HUES6 (cell line): ENCODE data around the gene PCDH9.

Source experiments
- H3K27ac ChIP-seq: 2 replicates; pipeline ENCODE4 v1.7.0; 2013; ENCODE audit warnings: low read depth, mild to moderate bottlenecking, low read length, inconsistent platforms
- H3K27me3 ChIP-seq: 2 replicates; pipeline ENCODE4 v1.6.1; 2013; ENCODE audit warnings: low read length; ENCODE audit not compliant: control insufficient read depth, insufficient read depth
- H3K36me3 ChIP-seq: 2 replicates; pipeline ENCODE4 v1.6.1; 2013; ENCODE audit warnings: low read length; ENCODE audit not compliant: control insufficient read depth, insufficient read depth
- H3K4me1 ChIP-seq: 2 replicates; pipeline ENCODE4 v1.6.1; 2013; ENCODE audit warnings: low read length; ENCODE audit not compliant: control insufficient read depth, insufficient read depth
- H3K4me3 ChIP-seq: 2 replicates; pipeline ENCODE4 v1.5.1; 2013; ENCODE audit warnings: low read depth, low read length
- H3K9ac ChIP-seq: one replicate; pipeline ENCODE4 v1.6.1; 2013; ENCODE audit warnings: mild to moderate bottlenecking, low read length
- H3K9me3 ChIP-seq: 2 replicates; pipeline ENCODE4 v1.6.1; 2013; ENCODE audit warnings: low read depth, low read length; ENCODE audit not compliant: control insufficient read depth, insufficient read depth

Gene PCDH9

GRCh38 chr13:66969291-66969690, 260.8 kb downstream of the PCDH9 start:
- Histone ChIP-seq H3K27me3 (no peaks in the 10 kb centered on the region), H3K9ac (no peak overlapping the region), H3K9me3 (no peaks in the 10 kb centered on the region), H3K27ac (no peak overlapping the region), H3K36me3 (no peaks in the 10 kb centered on the region), H3K4me3 (no peak overlapping the region), H3K4me1 (peaks cover 7% of the 10 kb centered on the region)

DNA sequence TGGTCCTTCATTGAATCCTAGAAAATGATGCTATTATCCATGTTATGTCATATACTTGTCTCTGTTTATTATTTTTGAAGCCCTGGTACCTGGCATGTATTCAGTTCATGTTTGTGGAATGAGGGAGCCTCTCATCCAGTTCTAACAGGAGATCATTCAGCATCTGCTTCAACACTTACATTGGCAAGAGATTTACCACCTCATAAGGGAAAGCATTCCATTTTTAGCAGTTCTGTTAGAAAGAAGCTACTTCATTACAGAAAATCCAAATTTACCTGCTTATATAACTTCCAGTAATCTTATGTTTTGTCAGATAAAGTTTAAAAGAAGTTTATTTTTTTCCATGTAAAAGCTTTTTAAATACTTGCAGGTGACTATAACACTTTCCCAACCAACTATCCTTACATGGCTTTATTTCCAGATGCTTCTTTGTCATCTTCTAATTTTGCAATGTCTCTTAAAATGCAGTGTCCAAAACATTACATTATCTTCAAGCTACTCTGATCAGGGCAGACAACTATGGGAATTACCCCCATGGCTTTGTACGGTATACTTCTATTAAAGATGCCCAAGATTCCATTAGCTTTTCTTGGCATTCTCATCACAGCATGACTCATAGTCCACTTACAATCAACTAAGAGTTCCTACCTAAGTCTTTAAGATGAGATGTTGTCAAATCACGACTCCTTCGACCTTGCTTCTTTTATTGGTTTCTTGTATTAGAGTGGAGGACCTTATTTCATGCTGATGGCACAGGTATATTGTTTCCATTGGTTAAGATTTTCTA, 262.1 kb downstream of the PCDH9 start:
- H3K4me3 ChIP-seq, result no peak overlapping the region
- H3K4me1 ChIP-seq, result no peaks in the 10 kb centered on the region
- H3K9ac ChIP-seq, result no peak overlapping the region

GRCh38 chr13:66965181-66965580, 265.0 kb downstream of the PCDH9 start:
- Histone ChIP-seq H3K9me3 (no peaks in the 10 kb centered on the region), H3K36me3 (no peaks in the 10 kb centered on the region), H3K9ac (no peak overlapping the region), H3K27me3 (no peaks in the 10 kb centered on the region), H3K4me3 (no peak overlapping the region), H3K4me1 (no peaks in the 10 kb centered on the region), H3K27ac (no peak overlapping the region)

More for the DNA sequence above, 262.1 kb downstream of the PCDH9 start:
- H3K27me3 ChIP-seq, result no peaks in the 10 kb centered on the region
- no peaks in the 10 kb centered on the region for H3K9me3 ChIP-seq
- H3K36me3 ChIP-seq, result no peaks in the 10 kb centered on the region
- H3K27ac ChIP-seq, result no peak overlapping the region

GRCh38 chr13:66962953-66963352, 267.2 kb downstream of the PCDH9 start:
- no peak overlapping the region for H3K27ac ChIP-seq
- no peaks in the 10 kb centered on the region for H3K4me1 ChIP-seq
- H3K9me3 ChIP-seq, result no peaks in the 10 kb centered on the region
- H3K9ac ChIP-seq, result no peak overlapping the region
- H3K36me3 ChIP-seq, result no peaks in the 10 kb centered on the region
- H3K4me3 ChIP-seq, result no peak overlapping the region
- no peaks in the 10 kb centered on the region for H3K27me3 ChIP-seq

DNA sequence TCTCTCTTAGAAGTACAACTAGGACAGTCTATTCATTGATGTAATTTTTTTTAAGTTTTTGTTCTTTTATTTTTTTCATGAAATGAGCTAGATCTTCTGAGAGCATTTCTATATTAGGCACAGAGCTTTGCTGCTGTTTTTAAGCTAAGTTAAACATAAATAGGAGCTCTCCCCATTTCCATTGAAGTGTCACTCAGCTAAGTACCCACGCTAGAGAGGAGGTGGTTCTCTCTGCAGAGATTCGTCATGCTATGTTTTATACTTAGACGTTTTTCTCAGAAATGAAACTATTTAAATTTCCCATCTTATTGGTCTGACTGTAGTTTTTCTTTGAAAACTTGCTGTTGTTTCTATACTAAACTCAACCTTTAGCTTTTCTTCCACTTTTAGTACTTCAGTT, 271.5 kb downstream of the PCDH9 start:
- H3K27me3 ChIP-seq, result no peaks in the 10 kb centered on the region
- H3K4me1 ChIP-seq, result no peaks in the 10 kb centered on the region
- no peaks in the 10 kb centered on the region for H3K9me3 ChIP-seq
- H3K36me3 ChIP-seq, result no peaks in the 10 kb centered on the region
- no peak overlapping the region for H3K27ac ChIP-seq
- no peak overlapping the region for H3K9ac ChIP-seq
- no peak overlapping the region for H3K4me3 ChIP-seq

- H3K9ac ChIP-seq, result no peak overlapping the region
- H3K4me1 ChIP-seq, result peaks cover 35% of the 10 kb centered on the region
- no peak overlapping the region for H3K27ac ChIP-seq
- H3K9me3 ChIP-seq, result no peaks in the 10 kb centered on the region
- no peaks in the 10 kb centered on the region for H3K36me3 ChIP-seq
- H3K4me3 ChIP-seq, result no peak overlapping the region
- no peaks in the 10 kb centered on the region for H3K27me3 ChIP-seq
Measured at GRCh38 chr13:66952507-66952906, 277.6 kb downstream of the PCDH9 start.

DNA sequence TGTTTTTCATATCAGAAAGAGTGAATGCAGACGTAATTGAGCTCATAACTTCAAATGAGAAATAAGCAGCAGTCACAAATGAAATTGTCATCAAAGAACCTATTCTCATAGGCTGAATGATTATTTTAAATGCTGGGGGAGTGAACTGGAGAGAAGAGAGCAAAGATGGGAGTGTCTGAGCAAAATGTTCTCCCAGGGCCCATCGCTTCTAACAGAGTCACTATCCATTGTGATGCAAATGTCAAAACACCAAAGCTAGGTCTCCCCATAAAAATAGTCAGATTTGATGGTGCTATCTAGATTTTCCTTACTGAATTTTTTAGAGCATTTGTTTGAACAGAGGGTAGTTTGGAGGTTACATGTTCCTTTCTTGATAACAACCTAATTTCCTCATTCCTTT, 278.7 kb downstream of the PCDH9 start:
- Histone ChIP-seq H3K9ac (no peak overlapping the region), H3K9me3 (no peaks in the 10 kb centered on the region), H3K4me3 (no peak overlapping the region), H3K27me3 (no peaks in the 10 kb centered on the region), H3K27ac (no peak overlapping the region), H3K36me3 (no peaks in the 10 kb centered on the region), H3K4me1 (peaks cover 35% of the 10 kb centered on the region)

DNA sequence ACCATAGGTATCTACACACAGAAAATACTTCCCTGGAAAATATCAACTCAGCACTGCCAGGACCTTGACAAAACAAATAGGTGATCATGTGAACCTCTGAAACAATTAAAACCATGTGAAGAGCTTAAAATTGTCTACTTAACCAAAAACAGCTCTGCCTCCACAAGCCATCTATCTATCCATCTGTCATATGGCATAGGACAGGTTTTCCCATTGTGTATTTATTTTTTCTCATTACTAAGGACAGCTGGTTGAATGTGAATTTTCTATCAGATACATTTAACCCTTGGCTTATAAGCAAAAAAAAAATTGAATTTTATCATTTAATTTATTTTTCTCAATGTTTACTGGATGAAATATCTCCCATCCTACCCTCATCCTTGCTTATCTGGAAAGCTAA, 279.5 kb downstream of the PCDH9 start:
- no peak overlapping the region for H3K9ac ChIP-seq
- no peaks in the 10 kb centered on the region for H3K9me3 ChIP-seq
- H3K36me3 ChIP-seq, result no peaks in the 10 kb centered on the region
- no peak overlapping the region for H3K4me3 ChIP-seq
- H3K27me3 ChIP-seq, result no peaks in the 10 kb centered on the region
- no peak overlapping the region for H3K27ac ChIP-seq
- peaks cover 35% of the 10 kb centered on the region for H3K4me1 ChIP-seq

DNA sequence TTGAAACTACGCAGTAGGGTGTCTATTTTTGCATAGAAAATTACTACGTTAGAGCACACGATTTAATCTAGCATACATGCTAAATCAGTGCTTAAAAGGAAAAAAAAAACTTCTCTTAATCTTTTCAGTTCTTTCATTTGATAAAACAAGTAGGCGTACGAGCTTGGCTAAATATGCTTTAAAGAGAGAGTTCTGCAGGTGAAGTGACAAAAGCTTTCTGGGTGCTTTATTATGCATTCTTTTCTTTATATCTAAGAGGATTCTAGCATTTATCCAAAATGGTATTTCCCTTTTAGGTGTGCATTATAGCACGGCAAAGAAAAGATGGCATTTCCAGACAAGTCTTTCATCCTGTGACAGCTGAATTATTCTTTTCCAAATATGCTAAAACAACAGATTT, 281.2 kb downstream of the PCDH9 start:
- no peak overlapping the region for H3K27ac ChIP-seq
- H3K4me3 ChIP-seq, result no peak overlapping the region
- peaks cover 35% of the 10 kb centered on the region for H3K4me1 ChIP-seq
- H3K9ac ChIP-seq, result no peak overlapping the region
- no peaks in the 10 kb centered on the region for H3K9me3 ChIP-seq
- H3K27me3 ChIP-seq, result no peaks in the 10 kb centered on the region
- no peaks in the 10 kb centered on the region for H3K36me3 ChIP-seq

GRCh38 chr13:66943530-66943929, 286.6 kb downstream of the PCDH9 start:
- H3K27ac ChIP-seq, result no peak overlapping the region
- no peaks in the 10 kb centered on the region for H3K9me3 ChIP-seq
- H3K4me1 ChIP-seq, result no peaks in the 10 kb centered on the region
- H3K4me3 ChIP-seq, result no peak overlapping the region
- no peaks in the 10 kb centered on the region for H3K27me3 ChIP-seq
- H3K36me3 ChIP-seq, result no peaks in the 10 kb centered on the region
- H3K9ac ChIP-seq, result no peak overlapping the region

GRCh38 chr13:66940113-66940512, 290.0 kb downstream of the PCDH9 start:
- Histone ChIP-seq H3K4me1 (no peaks in the 10 kb centered on the region), H3K9ac (no peak overlapping the region), H3K9me3 (no peaks in the 10 kb centered on the region), H3K27ac (no peak overlapping the region), H3K4me3 (no peak overlapping the region), H3K36me3 (no peaks in the 10 kb centered on the region), H3K27me3 (no peaks in the 10 kb centered on the region)
